CD4-positive, alpha-beta T cell treated with Interleukin-1 beta for 1 hour (primary cell): ENCODE measurements around the gene MARVELD3.
"Not testable (repeated sequence)": the region's sequence is repeated elsewhere in the genome, so short reads cannot be mapped to it uniquely, and the experiment has no call there.

Source experiments
- DNase-seq, 2 donors: peaks; one replicate each; pipeline ENCODE4 v3.0.0-alpha.2; 2020 to 2022

The MARVELD3 gene

DNA sequence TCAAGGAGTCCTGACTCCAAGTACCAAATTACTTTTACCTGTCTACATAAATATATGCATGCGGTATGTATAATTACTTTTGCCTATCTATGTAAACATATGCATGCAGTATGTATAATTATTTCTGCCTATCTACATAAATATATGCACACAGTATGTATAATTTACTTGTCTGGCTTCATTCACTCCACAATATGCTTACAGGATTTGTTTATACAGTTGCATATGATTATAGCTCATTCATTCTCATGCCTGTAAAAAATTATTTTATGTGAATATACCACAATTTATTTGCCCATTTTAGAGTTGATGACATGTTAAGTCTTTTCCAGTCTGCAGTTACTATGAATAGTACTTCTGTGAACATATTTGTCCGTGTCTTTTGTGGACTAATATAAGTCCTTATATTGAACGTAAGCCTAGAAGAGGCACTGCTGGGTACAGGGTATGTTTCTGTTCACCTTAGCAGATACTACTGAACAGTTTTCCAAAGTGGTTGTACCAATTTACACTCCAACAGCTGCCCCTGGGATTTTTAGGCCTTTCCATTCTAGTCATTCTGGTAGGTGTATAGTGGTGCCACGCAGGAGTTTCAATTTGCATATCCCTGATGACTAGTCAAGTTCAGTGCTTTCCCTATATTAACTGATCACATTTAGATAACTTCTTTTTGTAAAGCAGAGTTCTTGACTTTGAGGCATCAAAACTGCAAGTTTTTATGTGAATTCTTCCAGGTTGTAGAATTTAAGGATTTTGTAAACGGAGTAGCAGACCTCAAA, 47.0 kb downstream of the MARVELD3 start:
- DNase-seq = no peak

GRCh38 chr16:71673582-71673973, 47.6 kb downstream of the MARVELD3 start:
- no peak for DNase-seq

GRCh38 chr16:71674229-71674628, 48.2 kb downstream of the MARVELD3 start:
- no peak for DNase-seq

GRCh38 chr16:71675380-71675779, 49.4 kb downstream of the MARVELD3 start:
- DNase-seq = no peak

GRCh38 chr16:71676236-71676635, 50.3 kb downstream of the MARVELD3 start:
- DNase-seq = no peak

DNA sequence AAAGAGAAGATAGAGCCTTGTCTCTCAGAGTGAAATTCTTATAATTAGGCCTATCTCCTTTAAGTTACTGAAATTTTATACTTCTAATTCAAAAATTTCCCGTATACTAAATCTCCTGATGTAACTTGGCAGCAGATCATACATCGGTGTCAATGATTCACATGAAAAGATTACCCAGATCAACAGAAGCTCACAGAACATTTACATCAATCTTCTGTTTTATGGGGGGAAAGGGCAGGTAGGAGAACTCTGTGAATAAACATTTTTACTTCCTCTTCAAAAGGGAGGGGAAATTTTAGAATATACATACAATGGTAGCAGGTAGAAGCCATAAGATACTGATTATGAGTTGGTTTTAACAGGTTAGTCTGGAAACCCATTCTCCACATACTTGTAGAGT, 55.4 kb downstream of the MARVELD3 start:
- DNase-seq = no peak

DNA sequence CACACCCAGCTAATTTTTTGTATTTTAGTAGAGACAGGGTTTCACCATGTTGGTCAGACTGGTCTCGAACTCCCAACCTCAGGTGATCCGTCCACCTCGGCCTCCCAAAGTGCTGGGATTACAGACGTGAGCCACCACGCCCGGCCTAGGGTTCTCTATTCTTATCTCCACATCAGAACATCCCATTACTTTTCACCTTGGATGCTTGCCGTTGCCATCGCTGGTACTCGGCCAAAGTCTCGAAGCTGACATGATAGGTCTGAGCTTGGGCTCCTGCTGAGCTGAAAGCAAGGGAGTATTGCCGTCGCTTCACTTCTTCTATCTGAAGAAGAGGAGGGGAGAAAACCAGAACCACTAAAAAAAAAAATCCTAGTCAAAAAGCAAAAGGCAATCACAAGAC, 58.3 kb downstream of the MARVELD3 start:
- DNase-seq = not testable (repeated sequence)
